RCC 7860 (cell line): Measurements from ENCODE around the gene ISY1.
"Not testable (repeated sequence)": the region's sequence is repeated elsewhere in the genome, so short reads cannot be mapped to it uniquely, and the experiment has no call there.

Experiments used
- DNase-seq: peaks from one replicate; pipeline ENCODE4 v3.0.0-alpha.2; 2015; ENCODE audit warnings: low spot score
- FAIRE-seq: peaks from 2 replicates; lab custom pipeline; 2012; peaks lifted over from hg19 to GRCh38; lab: Jason Lieb, UNC

Gene ISY1

GRCh38 chr3:129160891-129161859, at the start of gene ISY1:
Gene ISY1 (minus strand): TSS chr3:129161063. CDS start chr3:129160975, 88 bp downstream.
- FAIRE-seq: peak; percentile 72
- peak; percentile 91 for DNase-seq

DNA sequence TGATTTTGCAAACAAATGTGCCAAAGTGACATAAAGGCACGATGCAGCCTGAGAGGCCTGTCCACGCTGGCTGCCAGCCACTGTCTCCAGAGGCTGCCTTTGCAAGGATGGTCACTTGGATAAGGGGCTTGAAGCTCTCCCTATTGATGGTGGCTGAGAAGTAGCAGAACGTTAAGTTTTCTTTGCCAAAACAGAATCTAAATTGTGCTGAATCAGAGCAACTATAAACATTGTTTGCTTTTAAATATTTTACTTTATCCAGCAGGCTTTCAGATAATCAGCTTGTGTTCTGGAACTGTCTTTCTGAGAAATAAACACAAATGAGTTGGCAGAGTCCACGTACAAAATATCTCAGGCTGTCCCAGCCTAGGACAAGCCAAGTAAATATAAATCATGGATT, 46.6 kb upstream of the ISY1 start:
- no peak for DNase-seq
- no peak for FAIRE-seq

GRCh38 chr3:129205109-129205832, 44.4 kb upstream of the ISY1 start:
- DNase-seq (no peak), FAIRE-seq (no peak)

GRCh38 chr3:129204473-129204872, 43.6 kb upstream of the ISY1 start:
- DNase-seq: no peak
- no peak for FAIRE-seq

DNA sequence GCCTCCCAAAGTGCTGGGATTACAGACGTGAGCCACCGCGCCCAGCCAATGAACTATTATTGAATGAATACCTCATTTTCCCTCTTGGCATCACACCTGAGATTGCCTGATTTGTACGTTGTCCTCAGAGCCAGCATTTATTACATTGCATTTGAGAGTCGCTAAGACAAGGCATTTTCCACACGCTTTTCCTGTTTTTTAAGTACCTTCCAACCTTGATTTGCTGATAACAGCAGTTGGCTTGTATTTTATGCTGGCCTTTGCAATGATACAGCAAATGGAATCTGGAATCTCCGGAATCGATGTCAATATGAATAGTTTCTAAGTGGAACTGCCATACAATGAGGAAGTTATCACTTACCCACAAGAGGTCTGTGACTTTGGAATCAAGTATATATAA, 38.5 kb upstream of the ISY1 start:
- no peak for FAIRE-seq
- no peak for DNase-seq

DNA sequence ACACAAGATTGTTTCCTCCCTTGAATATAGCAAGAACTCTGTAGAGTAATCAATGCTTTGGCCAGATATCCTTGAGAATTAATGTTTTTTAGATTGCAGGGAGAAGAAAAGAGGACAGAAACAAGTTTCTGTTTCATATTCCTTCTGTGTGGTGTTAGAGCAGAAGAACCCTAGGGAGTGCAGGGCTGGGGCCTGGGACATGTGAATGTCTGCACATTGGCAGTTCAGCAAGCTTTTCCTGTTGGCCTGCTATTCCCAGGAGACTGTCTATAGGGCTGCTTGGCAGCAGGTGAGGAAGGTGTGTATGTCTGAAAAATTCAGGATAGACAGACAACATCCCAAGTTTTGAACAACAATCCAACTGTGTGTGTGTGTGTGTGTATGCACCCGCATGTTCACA, 36.5 kb upstream of the ISY1 start:
- FAIRE-seq (no peak), DNase-seq (no peak)

DNA sequence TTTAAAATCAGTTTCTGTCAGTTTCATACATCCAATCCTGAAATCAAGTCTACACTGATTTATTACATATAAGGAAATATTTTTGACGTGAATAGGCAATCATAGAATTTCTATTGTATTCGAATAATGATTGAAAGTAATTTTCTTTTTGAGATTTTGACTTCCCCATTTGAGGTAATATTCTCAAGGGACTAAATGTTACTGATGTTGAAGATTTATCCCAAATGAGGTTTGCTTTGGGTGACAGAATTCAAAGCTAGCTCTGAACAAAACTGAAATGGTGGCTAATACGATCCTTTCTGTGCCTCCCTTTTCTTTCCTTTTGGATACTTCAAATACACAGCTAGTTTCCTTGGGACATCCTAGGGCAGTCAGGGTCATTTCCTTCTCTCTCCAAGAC, 35.7 kb upstream of the ISY1 start:
- no peak for FAIRE-seq

GRCh38 chr3:129195731-129196256, 34.9 kb upstream of the ISY1 start:
- DNase-seq (peak; percentile 82), FAIRE-seq (peak; percentile 90)

More for the DNA sequence above, 35.7 kb upstream of the ISY1 start:
- DNase-seq: no peak

GRCh38 chr3:129189793-129190192, 28.9 kb upstream of the ISY1 start:
- not testable (repeated sequence) for DNase-seq, FAIRE-seq

DNA sequence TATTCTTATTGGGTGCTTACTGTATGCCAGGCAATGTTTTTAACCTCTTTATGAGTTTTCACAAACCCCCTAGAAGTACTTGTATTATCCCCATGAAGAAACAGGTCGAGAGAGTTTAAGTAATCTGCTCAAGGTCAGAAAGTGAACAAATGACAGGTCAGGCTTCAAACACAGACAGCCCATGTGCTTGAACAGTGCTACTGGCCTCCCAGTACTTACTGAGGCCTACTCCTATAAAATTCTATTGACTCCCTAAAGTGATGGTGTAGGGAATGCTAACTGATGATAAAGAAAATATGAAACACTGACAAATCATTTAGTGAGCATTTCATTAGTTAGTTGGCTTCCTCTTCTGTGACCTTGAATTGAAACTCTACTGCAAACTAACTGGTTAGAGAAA, 27.0 kb upstream of the ISY1 start:
- DNase-seq (no peak), FAIRE-seq (no peak)

GRCh38 chr3:129185783-129186182, 24.9 kb upstream of the ISY1 start:
- no peak for FAIRE-seq
- DNase-seq: no peak

GRCh38 chr3:129184784-129185542, 24.1 kb upstream of the ISY1 start:
- not testable (repeated sequence) for DNase-seq, FAIRE-seq

- no peak for FAIRE-seq
- peak; percentile 20 for DNase-seq
Observed at GRCh38 chr3:129184396-129184657, 23.5 kb upstream of the ISY1 start.

GRCh38 chr3:129183569-129184395, 22.9 kb upstream of the ISY1 start, which contains the start of gene CNBP:
Gene CNBP (minus strand): TSS chr3:129183896. CDS start chr3:129171757, 12,139 bp downstream.
- peak; percentile 89 for DNase-seq
- FAIRE-seq: no peak

DNA sequence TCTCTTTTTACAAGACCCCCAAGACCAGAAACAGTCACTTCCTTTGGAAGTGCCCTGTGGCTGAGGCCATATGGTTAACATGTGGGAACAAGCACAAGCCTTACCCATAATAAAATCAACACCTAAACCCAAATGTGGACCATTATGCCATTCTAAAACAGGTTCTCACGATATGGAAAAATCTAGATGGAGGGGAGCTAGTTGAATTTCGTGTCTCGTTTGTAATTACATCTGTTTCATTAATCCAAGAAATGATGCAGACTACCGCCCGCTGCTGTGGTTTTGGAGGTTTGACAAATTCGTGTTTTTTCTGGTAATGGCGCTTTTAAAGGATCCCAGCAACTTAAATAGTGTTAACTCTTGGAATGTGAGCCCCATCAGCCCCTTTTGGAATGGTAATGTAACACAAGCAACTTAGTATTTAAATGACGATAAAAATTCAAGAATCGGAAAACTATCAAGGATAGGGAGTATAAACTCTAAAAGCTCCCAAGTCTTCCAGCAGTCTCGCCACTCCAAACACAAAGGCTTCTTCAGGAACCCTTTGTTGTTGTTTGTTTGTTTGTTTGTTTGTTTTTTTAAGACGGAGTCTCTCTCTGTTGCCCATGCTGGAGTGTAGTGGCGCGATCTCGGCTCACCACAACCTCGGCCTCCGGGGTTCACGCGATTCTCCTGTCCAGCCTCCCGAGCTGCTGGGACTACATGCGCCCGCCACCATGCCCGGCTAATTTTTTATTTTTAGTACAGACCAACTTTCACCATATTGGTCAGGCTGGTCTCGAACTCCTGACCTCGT, 21.7 kb upstream of the ISY1 start:
- no peak for FAIRE-seq

GRCh38 chr3:129181819-129182218, 21.0 kb upstream of the ISY1 start:
- FAIRE-seq: no peak

More for the DNA sequence above, 21.7 kb upstream of the ISY1 start:
- no peak for DNase-seq

DNA sequence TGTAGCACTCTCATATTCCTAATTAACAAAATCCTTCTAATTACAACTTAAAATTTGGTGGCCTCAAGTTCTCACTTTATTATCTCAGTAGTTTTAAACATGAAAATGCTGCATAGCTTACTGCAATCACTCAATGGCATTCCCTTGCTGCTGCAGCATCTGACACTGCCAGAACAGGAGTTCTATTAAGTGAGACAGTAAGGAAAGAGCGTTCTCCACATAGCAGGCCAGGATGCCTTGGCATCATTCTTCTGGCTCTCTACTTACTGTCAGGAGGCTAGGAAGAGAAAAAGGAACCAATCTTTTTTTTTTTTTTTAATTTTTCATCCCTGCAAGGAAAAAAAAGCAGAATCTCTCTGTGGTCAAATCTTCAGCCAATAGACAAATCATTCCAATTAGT, 19.6 kb upstream of the ISY1 start:
- FAIRE-seq: no peak
- no peak for DNase-seq

More at GRCh38 chr3:129181819-129182218, 21.0 kb upstream of the ISY1 start:
- no peak for DNase-seq

DNA sequence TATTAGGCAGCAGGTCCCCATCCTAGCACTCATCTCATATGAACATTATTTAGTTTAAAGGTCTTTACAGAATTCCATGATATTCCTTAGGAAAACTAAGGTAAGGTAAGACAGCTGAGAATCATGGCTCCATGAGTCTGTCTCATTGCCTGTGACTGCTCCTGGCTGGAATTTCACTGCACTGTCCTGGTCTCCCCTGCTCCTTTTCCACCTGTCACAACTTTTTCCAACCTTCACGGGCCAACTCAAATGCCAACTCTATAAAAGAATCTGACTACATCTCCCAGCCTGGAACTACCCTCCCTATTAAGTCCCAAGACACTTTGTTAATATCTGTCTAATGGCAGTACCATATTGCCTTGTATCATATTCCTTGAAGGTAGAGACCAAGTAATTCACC, 15.2 kb upstream of the ISY1 start:
- FAIRE-seq (no peak), DNase-seq (no peak)

DNA sequence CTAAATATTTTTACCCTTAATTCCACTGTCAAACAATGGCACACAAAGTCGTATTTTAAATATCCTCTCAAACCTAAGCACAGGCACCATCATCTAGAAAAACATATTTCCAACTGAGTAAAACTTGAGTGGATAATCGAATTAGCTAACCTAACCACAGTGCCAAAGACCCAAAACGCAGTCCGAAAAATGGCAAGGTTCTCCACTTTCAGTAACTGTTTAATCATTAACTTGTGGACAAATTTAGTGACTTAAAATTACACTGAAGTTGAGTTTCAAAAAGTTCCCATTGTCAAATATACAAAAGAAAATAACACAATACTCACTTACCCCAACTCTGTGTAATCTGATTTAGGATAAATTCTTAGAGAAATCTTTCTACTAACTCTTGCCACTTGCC, 12.9 kb upstream of the ISY1 start:
- FAIRE-seq (no peak), DNase-seq (no peak)
